ENCODE data around the gene ROBO2.

DNA sequence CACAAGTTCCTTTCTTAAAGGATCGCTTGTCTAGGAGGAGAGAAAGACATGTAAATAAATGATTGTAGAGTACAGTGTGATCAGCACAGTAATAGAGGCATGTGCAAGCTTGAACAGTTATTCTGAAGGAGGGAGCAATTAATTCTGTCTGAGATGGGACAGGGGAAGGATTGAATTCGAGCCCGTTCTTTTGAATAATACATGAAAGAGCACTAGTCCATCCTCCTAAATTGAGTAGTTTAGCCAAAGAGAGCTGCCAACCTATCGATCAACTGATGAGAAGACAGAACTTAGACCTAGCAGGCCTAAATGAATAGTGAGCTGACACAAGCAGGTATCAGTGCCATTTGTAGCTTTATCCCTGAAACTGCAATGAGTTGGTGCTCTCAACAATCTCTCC is 142.4 kb downstream of the ROBO2 start:
- TF ChIP-seq, protein P1, sequence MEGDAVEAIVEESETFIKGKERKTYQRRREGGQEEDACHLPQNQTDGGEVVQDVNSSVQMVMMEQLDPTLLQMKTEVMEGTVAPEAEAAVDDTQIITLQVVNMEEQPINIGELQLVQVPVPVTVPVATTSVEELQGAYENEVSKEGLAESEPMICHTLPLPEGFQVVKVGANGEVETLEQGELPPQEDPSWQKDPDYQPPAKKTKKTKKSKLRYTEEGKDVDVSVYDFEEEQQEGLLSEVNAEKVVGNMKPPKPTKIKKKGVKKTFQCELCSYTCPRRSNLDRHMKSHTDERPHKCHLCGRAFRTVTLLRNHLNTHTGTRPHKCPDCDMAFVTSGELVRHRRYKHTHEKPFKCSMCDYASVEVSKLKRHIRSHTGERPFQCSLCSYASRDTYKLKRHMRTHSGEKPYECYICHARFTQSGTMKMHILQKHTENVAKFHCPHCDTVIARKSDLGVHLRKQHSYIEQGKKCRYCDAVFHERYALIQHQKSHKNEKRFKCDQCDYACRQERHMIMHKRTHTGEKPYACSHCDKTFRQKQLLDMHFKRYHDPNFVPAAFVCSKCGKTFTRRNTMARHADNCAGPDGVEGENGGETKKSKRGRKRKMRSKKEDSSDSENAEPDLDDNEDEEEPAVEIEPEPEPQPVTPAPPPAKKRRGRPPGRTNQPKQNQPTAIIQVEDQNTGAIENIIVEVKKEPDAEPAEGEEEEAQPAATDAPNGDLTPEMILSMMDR (IDR thresholded peaks at IDR 0.05; ENCODE audit: poor library complexity, severe bottlenecking) = no peak
- TF ChIP-seq POLR2AphosphoS5 (IDR thresholded peaks at IDR 0.05) (no peak), RAD21 (conservative IDR thresholded peaks at IDR 0.05) (no peak)
